GM19452 (cell line): ENCODE results near the gene CCBE1.

ENCODE experiments used
- ATAC-seq: cut with Tn5 transposase; IDR thresholded peaks from one replicate; pipeline ENCODE4 v1.9.1; 2021; ENCODE audit not compliant: unreplicated experiment

Gene CCBE1

GRCh38 chr18:59420244-59420643 is 277.0 kb downstream of the CCBE1 start:
- no peak for ATAC-seq

GRCh38 chr18:59419386-59419785 is 277.8 kb downstream of the CCBE1 start:
- no peak for ATAC-seq

GRCh38 chr18:59416818-59417217 is 280.4 kb downstream of the CCBE1 start:
- no peak for ATAC-seq

- no peak for ATAC-seq
These were observed 283.0 kb downstream of the CCBE1 start for GRCh38 chr18:59414111-59414653.

GRCh38 chr18:59402432-59403090 is 294.7 kb downstream of the CCBE1 start:
- peak; percentile 91 for ATAC-seq

- ATAC-seq, result no peak
These were observed 296.8 kb downstream of the CCBE1 start for GRCh38 chr18:59400407-59400806.

GRCh38 chr18:59395226-59396175 is 301.7 kb downstream of the CCBE1 start:
- ATAC-seq, result no peak

- ATAC-seq, result no peak
These were observed 303.8 kb downstream of the CCBE1 start for GRCh38 chr18:59393381-59393780.

- ATAC-seq, result no peak
These were observed 308.4 kb downstream of the CCBE1 start for GRCh38 chr18:59388817-59389216.

GRCh38 chr18:59387687-59388565 is 309.3 kb downstream of the CCBE1 start:
- no peak for ATAC-seq

- ATAC-seq, result no peak
These were observed 310.1 kb downstream of the CCBE1 start for GRCh38 chr18:59386909-59387686.

- no peak for ATAC-seq
These were observed 312.0 kb downstream of the CCBE1 start for GRCh38 chr18:59385191-59385590.

GRCh38 chr18:59383851-59384250 is 313.4 kb downstream of the CCBE1 start:
- no peak for ATAC-seq

GRCh38 chr18:59382383-59382782 is 314.8 kb downstream of the CCBE1 start:
- no peak for ATAC-seq

GRCh38 chr18:59381949-59382348 is 315.3 kb downstream of the CCBE1 start:
- no peak for ATAC-seq
